ENCODE data around the gene ANKS1B.
"Not testable (repeated sequence)": the region's sequence is repeated elsewhere in the genome, so short reads cannot be mapped to it uniquely, and the experiment has no call there.

The ANKS1B gene

DNA sequence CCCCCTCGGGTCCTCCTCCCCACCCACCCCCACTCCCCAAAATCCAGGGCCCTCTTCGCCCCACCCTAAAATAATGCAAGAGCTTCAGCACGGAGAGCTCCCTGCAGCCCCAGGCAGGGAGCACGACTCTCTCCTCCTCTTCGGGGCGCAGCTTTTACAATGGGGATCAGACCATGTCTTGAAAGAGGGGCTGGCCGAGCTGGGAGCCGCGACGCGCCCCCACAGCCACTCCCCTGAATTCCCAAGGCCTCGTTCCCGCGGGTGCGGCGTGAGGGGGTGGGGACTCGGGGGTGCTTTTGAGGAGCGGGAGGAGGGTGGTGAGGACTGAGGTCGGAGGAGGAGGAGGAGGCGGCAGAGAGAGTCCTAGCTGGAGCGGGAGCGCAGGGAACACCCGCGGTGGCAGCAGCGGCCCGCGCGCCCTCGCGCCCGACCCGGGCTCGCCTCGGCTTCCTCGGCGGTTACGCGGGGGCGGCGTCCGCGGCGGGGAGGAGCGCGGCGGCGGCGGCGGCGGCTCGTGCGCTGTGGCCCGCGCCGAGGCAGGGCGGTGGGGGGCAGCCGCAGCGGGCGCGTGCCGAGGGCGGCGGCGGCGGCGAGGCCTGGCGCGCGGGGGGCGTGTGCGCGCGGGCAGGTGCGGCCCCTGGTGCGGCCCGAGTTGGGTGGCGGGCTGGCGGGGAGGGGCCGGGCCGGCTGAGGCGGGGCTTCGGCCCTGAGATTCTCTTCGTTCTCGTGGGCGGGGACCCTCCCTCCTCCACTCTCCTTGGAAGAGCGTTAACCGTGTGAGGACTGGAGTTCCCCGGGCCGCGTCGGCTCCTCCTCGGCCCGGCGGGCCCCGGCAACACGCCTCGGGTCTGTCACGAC, at the start of gene ANKS1B:
ANKS1B (minus strand) TSS at position 666 of the 858 bp plus-strand sequence. CDS start 699 bp downstream, outside the sequence.
- peak; percentile 94 for DNase-seq

DNA sequence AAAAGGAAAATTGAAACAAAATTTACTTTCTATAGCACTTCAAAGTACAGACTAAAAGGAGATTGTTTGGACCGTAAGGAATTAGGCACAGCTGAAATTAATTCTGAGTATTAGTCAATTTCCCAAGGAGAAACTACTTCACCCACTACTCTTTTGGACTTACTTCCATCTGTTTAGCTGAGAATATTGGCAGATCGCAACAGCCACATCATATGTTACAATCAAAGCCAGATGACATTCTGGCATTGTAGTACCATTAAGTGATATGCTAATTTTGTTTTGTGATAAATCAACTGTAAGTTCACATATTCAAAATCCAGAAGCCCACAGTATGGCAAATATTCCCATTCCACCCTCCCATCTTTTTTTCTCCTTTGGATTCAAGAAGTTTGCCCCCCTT, 47.1 kb upstream of the ANKS1B start:
- DNase-seq = no peak

DNA sequence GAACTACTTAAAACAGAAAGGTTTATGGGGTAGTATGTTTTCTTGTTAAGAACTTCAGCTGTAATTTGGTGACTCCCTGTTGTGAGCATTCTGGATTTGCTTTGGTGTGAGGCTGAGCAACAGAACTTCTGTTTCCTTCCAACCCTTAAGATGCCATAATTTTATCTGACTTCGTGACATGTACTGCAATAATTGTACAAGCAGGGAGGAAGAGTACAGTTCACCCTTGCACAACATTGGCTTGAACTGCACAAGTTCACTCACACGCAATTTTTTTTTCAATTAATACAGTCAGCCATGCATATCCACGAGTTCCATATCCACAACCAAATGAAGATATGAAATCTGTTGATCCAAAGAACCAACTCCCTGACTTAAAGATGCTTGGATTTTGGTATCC, 42.9 kb upstream of the ANKS1B start:
- DNase-seq = no peak

DNA sequence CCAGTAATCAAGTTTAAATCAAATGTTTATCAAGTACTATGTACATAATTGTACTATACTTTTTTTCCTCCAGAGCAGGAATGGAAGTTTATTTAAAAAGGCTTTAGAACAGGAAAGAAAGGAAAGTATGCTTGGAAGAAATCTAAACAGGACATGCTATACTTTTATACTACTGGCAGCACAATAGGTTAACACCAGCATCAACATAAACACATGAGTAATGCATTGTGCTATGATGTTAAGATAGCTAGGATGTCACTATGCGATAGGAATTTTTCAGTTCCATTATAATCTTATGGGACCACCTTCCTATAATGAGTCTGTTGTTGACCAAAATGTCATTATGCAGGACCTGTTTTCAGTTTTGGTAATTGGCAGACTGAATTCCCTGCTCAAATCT, 41.5 kb upstream of the ANKS1B start:
- no peak for DNase-seq

DNA sequence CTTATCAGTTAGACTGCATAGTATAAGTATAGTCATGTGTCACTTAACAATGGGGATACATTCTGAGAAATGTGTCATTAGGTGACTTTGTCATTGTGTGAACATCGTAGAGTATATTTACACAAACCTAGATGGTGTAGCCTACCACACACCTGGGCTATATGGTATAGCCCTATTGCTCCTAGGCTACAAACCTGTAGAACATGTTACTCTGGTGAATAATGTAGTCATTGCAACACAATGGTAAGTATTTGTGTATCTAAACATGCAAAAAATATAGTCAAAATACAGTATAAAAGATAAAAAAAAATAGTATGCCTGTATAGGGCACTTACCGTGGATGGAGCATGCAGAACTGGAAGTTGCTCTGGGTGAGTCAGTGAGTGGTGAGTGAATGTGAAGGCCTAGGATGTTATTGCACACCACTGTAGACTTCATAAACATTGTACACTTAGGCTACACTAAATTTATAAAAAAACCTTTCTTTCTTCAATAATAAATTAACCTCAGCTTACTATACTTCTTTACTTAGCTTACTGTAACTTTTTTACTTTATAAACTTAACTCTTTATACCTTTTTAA, 40.3 kb upstream of the ANKS1B start:
- DNase-seq = no peak

DNA sequence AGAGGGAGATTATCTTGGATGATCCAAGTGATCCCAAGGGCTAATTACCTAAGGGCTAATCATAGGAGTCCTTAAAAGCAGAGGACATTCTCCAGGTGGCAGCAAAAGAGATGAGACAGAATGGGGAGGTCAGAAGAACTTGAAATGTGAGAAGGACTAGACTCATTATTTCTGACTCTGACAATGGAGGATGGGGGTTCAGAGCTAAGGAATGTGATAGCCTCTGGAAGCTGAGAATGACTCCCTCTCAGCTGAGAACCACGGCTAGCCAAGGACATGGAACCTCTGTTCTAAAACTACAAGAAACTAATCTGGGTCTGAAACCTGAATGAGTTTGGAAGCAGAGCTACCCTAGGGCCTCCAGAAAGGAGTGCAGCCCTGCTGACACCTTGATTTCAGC, 35.6 kb upstream of the ANKS1B start:
- DNase-seq = peak; percentile 84

DNA sequence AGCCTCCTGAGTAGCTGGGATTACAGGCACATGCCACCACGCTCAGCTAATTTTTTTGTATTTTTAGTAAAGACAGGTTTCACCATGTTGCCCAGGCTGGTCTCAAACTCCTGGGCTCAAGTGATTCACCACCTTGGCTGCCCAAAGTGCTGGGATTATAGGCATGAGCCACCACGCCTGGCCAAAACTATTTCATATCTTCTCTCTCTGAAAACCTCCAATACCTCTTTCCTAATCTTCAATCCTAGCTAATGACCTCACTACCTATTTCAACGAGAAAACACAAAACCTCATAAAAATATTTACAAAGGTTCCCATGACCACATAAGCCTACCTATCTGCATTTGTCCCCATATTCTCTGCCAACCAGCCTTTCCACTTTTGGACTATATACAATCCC, 32.3 kb upstream of the ANKS1B start:
- no peak for DNase-seq

DNA sequence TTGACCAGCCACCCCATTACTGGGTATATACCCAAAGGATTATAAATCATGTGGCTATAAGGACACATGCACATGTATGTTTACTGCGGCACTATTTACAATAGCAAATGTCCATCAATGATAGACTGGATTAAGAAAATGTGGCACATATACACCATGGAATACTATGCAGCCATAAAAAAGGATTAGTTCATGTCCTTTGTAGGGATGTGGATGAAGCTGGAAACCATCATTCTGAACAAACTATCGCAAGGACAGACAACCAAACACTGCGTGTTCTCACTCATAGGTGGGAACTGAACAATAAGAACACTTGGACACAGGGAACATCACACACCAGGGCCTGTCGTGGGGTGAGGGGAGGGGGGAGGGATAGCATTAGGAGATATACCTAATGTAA, 31.6 kb upstream of the ANKS1B start:
- DNase-seq = not testable (repeated sequence)

DNA sequence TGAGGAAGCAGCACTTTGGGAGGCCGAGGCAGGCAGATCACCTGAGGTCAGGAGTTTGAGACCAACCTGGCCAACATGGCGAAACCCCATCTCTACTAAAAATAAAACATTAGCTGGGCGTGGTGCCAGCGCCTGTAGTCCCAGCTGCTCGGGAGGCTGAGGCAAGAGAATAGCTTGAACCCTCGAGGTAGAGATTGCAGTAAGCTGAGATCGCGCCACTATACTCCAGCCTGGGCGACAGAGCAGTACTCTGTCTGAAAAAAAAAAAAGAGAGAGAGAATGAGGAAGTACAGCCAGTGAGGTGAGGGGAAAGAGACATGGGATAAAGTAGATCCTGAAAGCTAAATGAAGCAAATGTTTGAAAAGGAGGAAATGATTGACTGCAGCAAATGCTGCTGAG, 21.1 kb upstream of the ANKS1B start:
- DNase-seq = not testable (repeated sequence)

DNA sequence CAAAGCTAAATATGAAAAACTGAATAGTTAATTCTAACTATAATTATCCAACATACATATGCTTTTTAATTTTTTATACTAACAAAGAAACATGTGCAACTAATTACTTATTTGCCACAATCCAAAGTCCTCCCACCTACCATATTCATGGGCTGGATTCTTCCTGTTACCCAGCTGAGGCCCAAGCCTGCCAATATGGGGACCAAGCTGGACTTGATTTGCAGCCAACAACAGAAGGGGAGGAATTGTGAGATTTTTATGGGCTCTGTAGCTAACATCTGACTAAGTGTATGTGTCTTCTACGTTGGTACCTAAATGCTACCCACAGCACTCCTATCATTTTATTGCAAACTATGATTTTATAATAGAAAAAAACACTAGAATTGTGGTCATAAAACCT, 13.1 kb upstream of the ANKS1B start:
- no peak for DNase-seq

DNA sequence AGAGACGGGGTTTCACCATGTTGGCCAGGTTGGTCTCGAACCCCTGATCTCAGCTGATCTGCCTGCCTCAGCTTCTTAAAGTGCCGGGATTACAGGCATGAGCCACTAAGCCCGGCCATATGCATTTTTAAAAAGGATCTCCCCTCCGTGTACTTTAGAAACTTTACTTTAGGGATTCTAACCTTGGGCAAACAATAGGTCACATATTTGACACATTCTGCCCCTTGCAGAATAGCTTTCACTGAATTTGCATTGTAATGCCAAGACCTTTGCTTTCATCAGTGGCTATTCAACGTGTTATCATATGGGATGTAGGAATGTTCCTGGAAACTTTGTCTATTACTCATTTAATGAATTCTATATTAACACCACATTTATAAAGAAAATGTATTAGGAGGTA, 11.4 kb upstream of the ANKS1B start:
- DNase-seq = no peak

DNA sequence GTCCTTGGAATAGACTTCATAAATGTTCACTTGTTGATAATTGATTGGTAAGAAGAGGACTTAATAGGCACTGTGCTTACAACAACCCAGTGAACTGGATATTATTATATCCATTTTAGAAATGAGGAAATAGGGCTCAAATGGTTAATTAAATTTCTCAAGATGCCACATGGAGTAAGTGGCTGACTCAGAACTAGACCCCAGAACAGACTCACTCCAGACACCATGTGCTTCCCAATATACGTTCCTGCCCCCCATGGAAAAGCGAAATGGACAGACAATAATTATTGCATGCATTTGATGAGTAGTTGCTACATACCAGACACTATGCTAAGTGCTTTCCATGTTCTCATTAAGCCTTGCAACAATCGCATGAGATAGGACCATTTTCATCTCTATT, 895 bp upstream of the ANKS1B start:
- no peak for DNase-seq

DNA sequence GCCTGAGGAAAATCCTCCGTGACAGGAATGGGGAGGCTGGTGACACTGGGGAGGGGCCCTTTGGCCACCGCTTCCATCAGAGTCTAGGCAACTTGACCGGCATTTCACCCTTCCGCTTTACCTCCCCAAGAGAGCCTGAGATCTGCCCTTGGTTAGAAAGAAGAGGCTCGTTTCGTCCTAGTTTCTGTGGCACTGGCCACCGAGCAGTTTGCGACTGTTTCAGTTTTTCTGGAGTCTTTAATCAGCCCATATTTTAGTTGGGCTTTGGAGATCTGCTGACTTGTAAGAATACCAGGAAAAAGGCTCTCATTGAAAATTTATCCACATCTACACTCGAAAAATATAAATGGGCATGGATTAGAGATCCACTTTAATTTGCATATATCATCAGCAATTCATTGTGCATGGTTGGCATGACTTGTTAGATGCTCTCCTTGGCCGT, 414 bp upstream of the ANKS1B start:
- DNase-seq = peak; percentile 35

DNA sequence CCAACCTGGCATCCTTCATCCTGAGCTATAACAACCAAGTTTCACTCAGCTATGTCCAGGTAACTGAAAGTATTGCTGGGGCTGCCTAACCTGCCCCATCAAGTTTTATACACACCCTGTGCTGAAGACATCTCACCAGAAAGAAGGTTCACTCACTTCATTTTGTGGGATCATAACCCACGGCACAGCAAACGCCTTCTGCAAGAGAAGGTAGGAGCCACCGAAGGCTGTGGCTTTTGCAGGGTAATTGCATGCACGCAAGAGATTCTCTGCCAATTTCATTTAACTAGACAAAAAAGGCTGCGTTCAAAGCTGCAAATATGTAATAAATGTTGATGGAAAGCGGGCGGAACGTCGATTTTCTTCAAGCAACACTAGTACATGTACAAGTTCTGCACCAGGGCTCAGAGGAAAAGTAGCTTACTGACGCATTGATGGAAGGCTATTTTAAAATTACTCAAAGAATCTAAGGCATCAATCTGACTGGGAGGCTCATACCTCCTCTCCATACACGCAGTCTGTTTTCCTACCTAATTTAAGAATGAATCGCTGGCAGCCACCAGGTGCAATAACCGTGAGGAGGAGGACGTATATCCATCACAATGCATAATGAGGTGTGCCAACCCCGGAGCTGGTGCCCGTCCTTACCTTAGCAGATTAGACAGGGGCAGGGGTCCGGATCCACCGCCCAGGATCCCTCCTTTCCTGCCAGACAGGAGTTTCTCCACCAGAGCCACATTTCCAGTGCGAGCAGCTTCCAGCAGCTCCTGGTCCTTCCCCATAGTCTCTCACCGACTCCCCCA, 1.1 kb downstream of the ANKS1B start:
- peak; percentile 54 for DNase-seq

DNA sequence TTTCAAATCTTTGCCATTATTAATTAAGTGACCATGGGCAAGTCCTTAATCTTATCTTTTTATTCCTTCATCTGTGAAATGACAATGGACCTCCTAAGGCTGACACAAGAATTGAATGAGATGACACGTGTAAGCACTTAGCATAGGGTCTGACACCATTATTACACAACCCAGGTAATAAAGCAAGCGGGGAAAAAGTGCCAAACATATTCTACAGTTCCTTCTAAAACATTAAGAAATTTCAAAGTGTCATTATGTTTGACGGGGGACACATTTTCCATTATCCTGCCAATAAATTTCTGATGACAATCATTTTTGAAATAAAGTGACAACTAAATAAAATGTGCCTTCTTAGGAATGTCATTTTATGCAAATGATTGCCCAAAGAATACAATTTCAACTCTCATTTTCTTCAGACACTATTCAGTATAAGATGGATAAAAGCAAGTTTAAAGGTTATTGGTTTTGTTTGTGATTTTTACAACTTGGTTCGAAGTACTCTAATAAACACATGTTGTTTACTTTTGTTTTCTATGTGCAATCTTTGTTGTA, 3.0 kb downstream of the ANKS1B start:
- DNase-seq = no peak

DNA sequence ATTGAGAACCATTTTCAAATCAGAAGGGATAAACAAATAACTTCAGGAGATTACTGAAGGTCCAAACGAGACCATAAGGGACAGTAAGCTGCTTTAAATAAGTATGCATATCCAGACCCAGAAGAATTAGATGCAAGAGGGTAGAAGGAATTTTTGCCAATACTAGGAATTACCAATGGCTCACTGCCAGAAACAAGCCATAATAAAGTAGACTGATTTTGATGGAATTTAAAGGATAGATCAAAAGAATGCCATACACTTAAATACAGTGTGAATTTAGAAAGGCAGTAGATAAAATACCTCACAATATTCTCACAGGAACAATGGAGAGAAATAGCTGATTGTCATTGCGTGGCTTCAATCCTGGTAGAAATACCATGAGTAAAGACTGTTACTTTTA, 5.3 kb downstream of the ANKS1B start:
- DNase-seq = peak; percentile 43

DNA sequence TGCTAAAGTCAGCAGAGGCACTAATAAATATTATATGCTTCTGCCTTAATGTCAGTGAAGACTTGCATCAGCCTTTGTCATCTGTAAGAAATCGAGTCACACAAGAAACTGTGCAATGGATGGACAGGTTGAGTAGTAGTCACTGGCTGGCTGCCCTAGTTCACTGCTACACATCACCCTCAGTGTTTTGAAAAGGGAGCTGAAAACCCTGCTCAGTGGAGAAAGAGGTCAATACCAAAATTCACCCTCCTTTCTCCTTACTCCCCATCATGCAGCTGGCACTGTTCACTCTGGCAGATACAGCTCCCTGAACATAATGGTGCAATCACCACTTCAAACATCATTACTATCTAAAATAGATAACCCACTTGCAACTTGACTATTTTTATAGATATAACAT, 6.6 kb downstream of the ANKS1B start:
- DNase-seq = no peak

DNA sequence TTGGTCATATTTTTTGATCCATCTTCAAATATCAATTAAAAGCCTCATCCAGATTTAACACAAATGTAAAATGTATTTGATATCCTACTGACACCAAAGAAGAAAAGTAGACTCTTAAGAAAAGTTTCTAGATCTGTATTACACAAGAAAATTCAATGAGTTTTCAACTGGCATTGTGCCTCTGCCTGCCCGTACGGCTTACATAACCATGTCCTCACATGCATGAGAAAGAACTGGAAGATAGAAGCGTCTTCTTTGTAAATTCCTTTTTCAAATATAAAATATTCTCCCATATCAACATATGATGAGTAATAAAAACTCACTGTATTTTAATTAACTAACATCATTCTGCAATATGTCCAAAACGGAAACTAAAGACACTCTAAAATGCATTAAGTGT, 7.2 kb downstream of the ANKS1B start:
- no peak for DNase-seq

DNA sequence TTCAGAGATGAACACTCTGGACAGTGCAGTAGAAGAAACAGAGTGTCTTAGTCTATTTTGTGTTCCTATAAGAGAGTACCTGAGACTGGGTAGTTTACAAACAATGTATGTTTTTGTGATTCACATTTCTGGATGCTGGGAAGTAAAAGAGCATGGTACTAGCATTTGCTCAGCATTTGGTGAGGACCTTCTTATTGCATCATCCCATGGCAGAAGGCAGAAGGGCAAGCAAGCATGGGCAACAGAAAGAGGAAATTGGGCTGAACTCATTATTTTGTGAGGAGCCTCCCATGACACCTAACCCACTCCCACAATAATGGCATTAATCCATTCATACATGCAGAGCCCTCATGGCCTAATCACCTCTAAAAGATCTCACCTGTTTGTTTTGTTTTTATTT, 8.0 kb downstream of the ANKS1B start:
- no peak for DNase-seq

DNA sequence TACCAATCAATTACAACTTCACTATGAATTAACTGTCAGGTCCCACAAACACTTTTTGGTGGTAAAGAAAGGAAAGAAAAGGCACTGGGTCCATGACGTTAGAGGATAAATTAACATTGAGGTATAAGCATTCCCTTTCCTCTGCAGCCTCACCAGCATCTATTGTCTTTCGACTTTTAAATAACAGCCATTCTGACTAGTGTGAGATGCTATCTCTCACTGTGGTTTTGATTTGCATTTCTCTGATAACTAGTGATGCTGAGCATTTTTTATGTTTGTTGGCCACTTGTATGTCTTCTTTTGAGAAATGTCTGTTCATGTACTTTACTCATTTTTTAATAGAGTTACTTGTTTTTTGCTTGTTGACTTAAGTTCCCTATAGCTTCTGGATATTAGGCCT, 9.4 kb downstream of the ANKS1B start:
- no peak for DNase-seq

DNA sequence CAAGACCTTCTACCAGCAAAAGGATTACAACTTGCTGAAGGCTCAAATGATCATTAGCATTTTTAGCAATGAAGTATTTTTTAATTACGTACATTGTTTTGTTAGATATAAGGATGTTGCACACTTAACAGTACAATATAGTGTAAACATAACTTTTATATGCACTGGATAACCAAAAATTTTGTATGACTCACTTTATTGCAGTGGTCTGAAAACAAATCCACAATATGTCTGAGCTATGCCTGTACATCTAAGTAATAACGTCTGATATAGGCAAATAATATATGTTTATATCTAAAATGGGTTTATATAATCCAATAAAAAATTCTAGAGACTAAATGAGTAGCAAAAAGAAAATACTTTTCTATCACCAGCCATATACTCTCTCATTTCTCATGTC, 10.6 kb downstream of the ANKS1B start:
- DNase-seq = no peak

DNA sequence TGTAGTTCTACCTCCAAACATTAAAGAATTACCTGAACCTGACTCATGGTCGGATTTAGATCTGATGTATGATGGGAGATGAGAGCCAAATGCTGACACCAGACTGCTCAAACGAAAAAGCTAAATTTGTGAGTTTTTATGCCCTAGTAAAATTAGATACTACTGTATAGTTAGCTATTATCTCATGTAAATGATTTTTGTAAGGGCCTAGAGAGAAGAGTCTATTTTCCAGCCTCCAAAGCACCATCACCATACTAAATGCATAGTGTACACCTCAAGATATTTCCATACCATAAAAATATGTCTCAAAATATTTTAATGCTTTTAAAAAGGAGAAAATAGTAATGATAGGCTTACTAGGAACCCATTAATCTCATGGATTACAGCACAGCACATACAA, 18.3 kb downstream of the ANKS1B start:
- no peak for DNase-seq

DNA sequence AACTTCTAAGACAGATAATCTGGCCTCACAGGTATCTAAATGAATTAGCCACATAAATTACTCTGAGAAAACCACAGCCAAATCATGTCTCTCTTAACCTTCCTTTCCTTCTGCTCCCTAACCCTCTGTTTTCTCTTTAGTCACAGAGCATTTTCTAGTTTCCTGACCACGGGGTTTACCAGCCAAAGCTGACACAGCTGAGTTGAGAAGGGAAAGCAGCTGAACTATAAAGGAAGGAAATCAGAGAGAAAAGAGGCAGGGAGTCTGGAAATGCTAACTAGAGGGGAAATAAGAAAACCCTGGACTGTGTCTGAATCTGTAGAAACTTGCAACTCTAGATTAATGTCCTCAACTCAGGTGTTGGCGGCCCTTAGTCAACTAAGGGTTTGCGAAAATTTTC, 24.4 kb downstream of the ANKS1B start:
- peak; percentile 93 for DNase-seq
